BLaER1 (cell line): Measurements from ENCODE around the gene STK24.

ENCODE experiments used
- H3K27ac ChIP-seq: shearing (Covaris generic); formaldehyde crosslinking; 2 replicates; pipeline ENCODE4 v1.8.1; 2022
- H3K27me3 ChIP-seq: shearing (Covaris generic); formaldehyde crosslinking; 2 replicates; pipeline ENCODE4 v1.8.1; 2022
- H3K36me3 ChIP-seq: shearing (Covaris generic); formaldehyde crosslinking; 2 replicates; pipeline ENCODE4 v1.8.1; 2022
- H3K4me1 ChIP-seq: shearing (Covaris generic); formaldehyde crosslinking; 2 replicates; pipeline ENCODE4 v1.8.1; 2022
- H3K4me2 ChIP-seq: shearing (Covaris generic); formaldehyde crosslinking; 2 replicates; pipeline ENCODE4 v1.8.1; 2022
- H3K4me3 ChIP-seq: shearing (Covaris generic); formaldehyde crosslinking; 2 replicates; pipeline ENCODE4 v1.8.1; 2022
- H3K9ac ChIP-seq: shearing (Covaris generic); formaldehyde crosslinking; 2 replicates; pipeline ENCODE4 v1.8.1; 2022
- H3K9me3 ChIP-seq: shearing (Covaris generic); formaldehyde crosslinking; 2 replicates; pipeline ENCODE4 v1.8.1; 2022
- H4K20me1 ChIP-seq: shearing (Covaris generic); formaldehyde crosslinking; 2 replicates; pipeline ENCODE4 v1.8.1; 2022
- Cebpa-rat ChIP-seq: shearing (Covaris generic); IDR thresholded peaks from 2 replicates; pipeline ENCODE4 v1.8.1; 2022

The STK24 gene

GRCh38 chr13:98406427-98406826 is 170.5 kb downstream of the STK24 start:
- H3K9ac ChIP-seq, result no peak overlapping the region
- H3K36me3 ChIP-seq, result peaks cover 10% of the 10 kb centered on the region; the same call in 1 of the 2 replicates
- no peak overlapping the region for H3K27ac ChIP-seq
- H3K9me3 ChIP-seq, result peaks cover 4% of the 10 kb centered on the region; the same call in 1 of the 2 replicates
- H3K4me2 ChIP-seq, result no peak overlapping the region
- peaks cover 15% of the 10 kb centered on the region for H3K4me1 ChIP-seq
- no peaks in the 10 kb centered on the region for H4K20me1 ChIP-seq
- H3K4me3 ChIP-seq, result no peak overlapping the region
- TF ChIP-seq Cebpa-rat, result no peak
- no peaks in the 10 kb centered on the region for H3K27me3 ChIP-seq

DNA sequence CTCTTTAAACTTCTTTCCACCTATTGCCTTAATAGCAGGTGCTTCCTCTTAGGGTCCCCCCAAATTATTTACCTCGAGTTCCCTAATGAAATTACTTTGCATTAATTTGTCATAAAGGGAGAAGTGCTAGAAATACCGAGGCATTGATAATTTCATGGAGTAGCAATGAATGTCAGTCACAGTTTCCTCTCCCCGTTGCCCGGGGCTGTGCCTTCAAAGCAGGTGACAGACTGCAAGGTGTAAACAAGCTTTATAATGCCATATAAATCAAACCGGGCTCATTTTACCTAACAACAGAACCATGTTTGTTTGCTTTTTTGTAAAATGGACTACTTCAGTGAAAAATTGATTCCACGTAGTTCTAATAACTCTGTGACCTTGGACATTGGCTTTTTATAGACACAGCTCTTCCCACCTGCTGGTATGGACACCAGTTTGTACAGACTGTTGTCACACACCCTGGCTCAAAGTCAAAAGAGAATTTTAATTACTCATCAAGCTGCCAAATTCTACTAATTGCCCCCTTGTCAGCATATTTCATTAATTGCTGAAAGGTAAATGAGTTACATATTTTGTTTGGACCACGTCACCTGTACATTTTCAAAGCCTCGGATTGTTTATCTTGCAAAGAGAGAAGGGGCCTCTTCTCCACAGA is 171.1 kb downstream of the STK24 start:
- no peak overlapping the region for H3K9ac ChIP-seq
- no peak for TF ChIP-seq Cebpa-rat
- peaks cover 9% of the 10 kb centered on the region for H3K4me1 ChIP-seq
- peaks cover 4% of the 10 kb centered on the region; the same call in 1 of the 2 replicates for H3K9me3 ChIP-seq
- no peak overlapping the region for H3K27ac ChIP-seq
- no peaks in the 10 kb centered on the region for H4K20me1 ChIP-seq
- H3K4me2 ChIP-seq, result no peak overlapping the region
- H3K4me3 ChIP-seq, result no peak overlapping the region
- no peaks in the 10 kb centered on the region for H3K27me3 ChIP-seq
- H3K36me3 ChIP-seq, result peaks cover 10% of the 10 kb centered on the region; the same call in 1 of the 2 replicates

GRCh38 chr13:98405107-98405571 is 171.8 kb downstream of the STK24 start:
- TF ChIP-seq Cebpa-rat, result no peak
- Histone ChIP-seq H3K4me1 (peaks cover 2% of the 10 kb centered on the region; the same call in 1 of the 2 replicates), H4K20me1 (no peaks in the 10 kb centered on the region), H3K9me3 (peaks cover 4% of the 10 kb centered on the region; the same call in 1 of the 2 replicates), H3K4me2 (no peak overlapping the region), H3K4me3 (no peak overlapping the region), H3K27ac (no peak overlapping the region), H3K27me3 (no peaks in the 10 kb centered on the region), H3K36me3 (peaks cover 10% of the 10 kb centered on the region; the same call in 1 of the 2 replicates), H3K9ac (no peak overlapping the region)

GRCh38 chr13:98403076-98403475 is 173.8 kb downstream of the STK24 start:
- H3K9ac ChIP-seq, result no peak overlapping the region
- peaks cover 10% of the 10 kb centered on the region; the same call in 1 of the 2 replicates for H3K36me3 ChIP-seq
- no peak for TF ChIP-seq Cebpa-rat
- no peak overlapping the region for H3K4me2 ChIP-seq
- H3K9me3 ChIP-seq, result no peaks in the 10 kb centered on the region
- H4K20me1 ChIP-seq, result no peaks in the 10 kb centered on the region
- H3K27ac ChIP-seq, result no peak overlapping the region
- no peaks in the 10 kb centered on the region for H3K27me3 ChIP-seq
- no peak overlapping the region for H3K4me3 ChIP-seq
- H3K4me1 ChIP-seq, result no peaks in the 10 kb centered on the region; the same call in 1 of the 2 replicates

- H4K20me1 ChIP-seq, result no peaks in the 10 kb centered on the region
- no peak overlapping the region for H3K4me2 ChIP-seq
- TF ChIP-seq Cebpa-rat, result no peak
- no peak overlapping the region for H3K9ac ChIP-seq
- no peaks in the 10 kb centered on the region for H3K9me3 ChIP-seq
- no peak overlapping the region for H3K4me3 ChIP-seq
- no peak overlapping the region for H3K27ac ChIP-seq
- no peaks in the 10 kb centered on the region; the same call in 1 of the 2 replicates for H3K4me1 ChIP-seq
- H3K36me3 ChIP-seq, result peaks cover 10% of the 10 kb centered on the region; the same call in 1 of the 2 replicates
- H3K27me3 ChIP-seq, result no peaks in the 10 kb centered on the region
Observed at GRCh38 chr13:98401934-98402333, 175.0 kb downstream of the STK24 start.

DNA sequence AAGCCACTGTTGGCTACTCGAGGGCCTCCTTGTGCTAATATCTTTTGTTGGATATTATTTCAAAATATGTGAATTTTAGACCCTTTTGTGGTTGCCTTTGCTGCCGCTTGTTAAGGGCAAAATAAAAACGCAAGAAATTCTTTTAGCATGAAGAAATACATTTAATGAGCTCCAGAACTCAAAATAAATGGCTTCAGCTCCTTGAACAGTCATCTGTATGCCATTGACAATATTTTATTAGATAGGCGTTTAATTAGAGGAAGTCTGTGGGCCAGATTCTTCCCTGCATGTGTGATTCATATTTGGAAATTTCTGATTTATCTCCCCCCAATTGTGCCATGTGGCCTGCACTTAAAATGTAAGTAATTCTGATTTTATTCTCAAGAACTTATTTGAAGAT is 177.2 kb downstream of the STK24 start:
- Histone ChIP-seq H3K9me3 (no peaks in the 10 kb centered on the region), H3K27ac (no peak overlapping the region), H3K36me3 (peaks cover 26% of the 10 kb centered on the region), H3K4me3 (no peak overlapping the region), H3K4me2 (no peak overlapping the region), H3K9ac (no peak overlapping the region), H3K27me3 (no peaks in the 10 kb centered on the region), H3K4me1 (no peaks in the 10 kb centered on the region; the same call in 1 of the 2 replicates), H4K20me1 (no peaks in the 10 kb centered on the region)
- no peak for TF ChIP-seq Cebpa-rat

DNA sequence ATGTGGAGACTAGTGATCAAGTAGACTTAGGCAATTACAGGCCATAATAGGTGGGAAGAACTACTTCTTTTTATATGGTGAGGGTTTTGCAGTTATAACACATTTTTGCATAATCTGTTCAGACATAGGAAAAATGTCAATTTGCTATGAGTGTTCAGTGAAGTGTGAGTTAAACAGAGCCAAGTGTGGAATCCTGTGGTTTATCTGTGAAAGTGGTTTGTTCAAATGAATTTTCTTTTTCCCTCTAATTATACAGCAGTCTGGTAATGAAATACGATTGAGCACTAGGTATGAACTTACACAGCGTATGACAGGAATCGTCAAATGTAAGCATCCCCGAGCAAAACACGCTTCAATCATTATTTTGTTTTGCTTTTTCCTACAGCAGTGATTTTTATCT is 178.3 kb downstream of the STK24 start:
- Histone ChIP-seq H4K20me1 (no peaks in the 10 kb centered on the region), H3K9ac (no peak overlapping the region), H3K27me3 (no peaks in the 10 kb centered on the region), H3K27ac (no peak overlapping the region), H3K4me1 (no peaks in the 10 kb centered on the region; the same call in 1 of the 2 replicates), H3K9me3 (no peaks in the 10 kb centered on the region), H3K36me3 (peaks cover 38% of the 10 kb centered on the region), H3K4me3 (no peak overlapping the region), H3K4me2 (no peak overlapping the region)
- TF ChIP-seq Cebpa-rat, result no peak

GRCh38 chr13:98397861-98398260 is 179.0 kb downstream of the STK24 start:
- Histone ChIP-seq H3K27me3 (no peaks in the 10 kb centered on the region), H3K9ac (no peak overlapping the region), H3K4me1 (no peaks in the 10 kb centered on the region; the same call in 1 of the 2 replicates), H4K20me1 (no peaks in the 10 kb centered on the region), H3K27ac (no peak overlapping the region), H3K4me3 (no peak overlapping the region), H3K9me3 (no peaks in the 10 kb centered on the region), H3K36me3 (peaks cover 45% of the 10 kb centered on the region), H3K4me2 (no peak overlapping the region)
- no peak for TF ChIP-seq Cebpa-rat

DNA sequence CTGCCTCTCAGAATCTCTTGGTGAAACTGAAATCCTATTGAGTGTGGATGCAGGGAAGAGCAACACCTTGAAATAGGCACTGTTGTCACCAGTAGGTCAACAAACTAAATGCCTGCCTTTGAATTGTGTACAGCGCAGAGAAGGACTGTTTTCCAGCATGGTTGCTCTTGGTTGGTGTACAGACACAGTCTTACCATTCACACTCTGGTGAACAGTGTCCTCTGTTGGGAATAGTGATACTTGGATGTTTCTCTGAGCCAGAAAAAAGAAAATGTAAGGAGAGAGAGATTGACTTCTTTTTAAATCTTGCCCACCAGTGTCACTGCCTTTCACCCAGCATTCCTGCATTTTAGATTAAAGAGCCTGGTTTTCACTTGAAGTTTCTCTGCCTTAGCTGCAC is 179.7 kb downstream of the STK24 start:
- no peaks in the 10 kb centered on the region; the same call in 1 of the 2 replicates for H3K4me1 ChIP-seq
- H3K27me3 ChIP-seq, result no peaks in the 10 kb centered on the region
- peaks cover 43% of the 10 kb centered on the region for H3K36me3 ChIP-seq
- no peaks in the 10 kb centered on the region for H3K9me3 ChIP-seq
- no peak for TF ChIP-seq Cebpa-rat
- H4K20me1 ChIP-seq, result no peaks in the 10 kb centered on the region
- no peak overlapping the region for H3K9ac ChIP-seq
- H3K27ac ChIP-seq, result no peak overlapping the region
- no peak overlapping the region for H3K4me2 ChIP-seq
- H3K4me3 ChIP-seq, result no peak overlapping the region

DNA sequence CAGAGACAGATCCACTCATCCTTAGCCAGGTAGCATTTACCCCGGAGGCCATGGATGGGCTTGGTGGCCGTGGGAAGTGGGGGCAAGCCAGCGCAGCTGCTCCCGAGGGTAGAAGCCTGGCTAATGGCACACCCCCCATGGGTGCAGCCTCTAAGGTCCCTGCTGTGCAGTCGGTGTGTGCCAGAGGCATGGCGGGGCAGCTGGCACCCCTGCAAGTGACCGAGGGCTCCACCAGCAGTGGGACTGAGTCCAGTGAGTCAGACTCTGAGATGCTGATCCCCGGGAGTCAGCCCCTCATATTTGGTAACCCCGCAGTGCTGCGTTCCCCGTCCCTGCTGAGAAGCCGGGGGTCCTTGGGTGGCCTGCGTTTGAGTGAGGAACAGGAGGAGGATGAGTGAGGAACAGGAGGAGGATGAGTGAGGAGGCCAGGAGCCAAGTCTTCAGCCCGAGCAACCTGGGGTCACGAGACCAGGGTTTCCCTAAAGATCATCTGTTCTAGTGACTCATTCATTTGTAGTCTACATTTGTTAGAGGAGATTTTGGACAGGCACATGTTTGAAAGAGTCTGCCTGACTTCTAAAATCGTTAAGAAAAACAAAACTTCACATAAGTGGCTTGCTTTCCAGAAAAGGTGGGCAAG is 180.7 kb downstream of the STK24 start:
- H3K4me3 ChIP-seq, result no peak overlapping the region
- TF ChIP-seq Cebpa-rat, result no peak
- H4K20me1 ChIP-seq, result no peaks in the 10 kb centered on the region
- no peak overlapping the region for H3K27ac ChIP-seq
- peaks cover 49% of the 10 kb centered on the region for H3K36me3 ChIP-seq
- no peaks in the 10 kb centered on the region for H3K27me3 ChIP-seq
- H3K4me2 ChIP-seq, result no peak overlapping the region
- no peak overlapping the region for H3K9ac ChIP-seq
- H3K4me1 ChIP-seq, result no peaks in the 10 kb centered on the region; the same call in 1 of the 2 replicates
- no peaks in the 10 kb centered on the region for H3K9me3 ChIP-seq
